Measurements from ENCODE around the gene MAPKAPK3. TPM values are rescaled to one million over a fixed set of nuclear protein-coding genes. Genes with fewer than 3 reads are reported as not detected.
A peak's percentile ranks its signal among the peaks of the same experiment; 100 is the strongest.

Gene MAPKAPK3
- total and polyA plus RNA-seq, 2 donors from 2014 or later: 68.0 to 75.8 TPM

GRCh38 chr3:50651920-50652529, 35.1 kb downstream of the MAPKAPK3 start:
- Histone ChIP-seq H3K9me3 (ENCODE audit: control insufficient read depth in 2 of 3, insufficient read depth in 1 of 3, low read length in 3 of 3) (no peaks in the 10 kb centered on the region), H3K4me1 (ENCODE audit: control insufficient read depth in 2 of 3, insufficient read depth in 2 of 3, low read depth in 1 of 3, low read length in 3 of 3) (no peaks in the 10 kb centered on the region), H3K4me3 (ENCODE audit: low read length in 3 of 3) (no peak overlapping the region), H3K27me3 (ENCODE audit: control insufficient read depth, insufficient read depth, low read length) (no peaks in the 10 kb centered on the region), H3K36me3 (ENCODE audit: control insufficient read depth in 2 of 3, insufficient read depth in 3 of 3, low read length in 3 of 3) (peaks cover 0 to 2% (median 0%) of the 10 kb centered on the region in 3 donors), H3K9ac (ENCODE audit: low read length in 3 of 3) (no peak overlapping the region), H3K27ac (ENCODE audit: low read depth in 2 of 2, low read length in 2 of 2) (no peak overlapping the region)
- TF ChIP-seq CTCF (IDR thresholded peaks at IDR 0.05; ENCODE audit: borderline replicate concordance, extremely low read depth, insufficient read depth): no peak
- intact Hi-C loops (cut with DNase I): no loop called here
- DNase-seq: peak in 1 of 5 donors; percentile 11
- no peak for FAIRE-seq

- no peak for FAIRE-seq
- no peak overlapping the region for H3K9ac ChIP-seq (ENCODE audit: low read length in 3 of 3)
- no peaks in the 10 kb centered on the region for H3K27me3 ChIP-seq (ENCODE audit: control insufficient read depth, insufficient read depth, low read length)
- no peak for DNase-seq
- H3K4me1 ChIP-seq (ENCODE audit: control insufficient read depth in 2 of 3, insufficient read depth in 2 of 3, low read depth in 1 of 3, low read length in 3 of 3): no peaks in the 10 kb centered on the region
- no peak overlapping the region for H3K27ac ChIP-seq (ENCODE audit: low read depth in 2 of 2, low read length in 2 of 2)
- peak; percentile 40 for TF ChIP-seq CTCF (IDR thresholded peaks at IDR 0.05; ENCODE audit: borderline replicate concordance, extremely low read depth, insufficient read depth)
- H3K4me3 ChIP-seq (ENCODE audit: low read length in 3 of 3): no peak overlapping the region
- peaks cover 0 to 2% (median 0%) of the 10 kb centered on the region in 3 donors for H3K36me3 ChIP-seq (ENCODE audit: control insufficient read depth in 2 of 3, insufficient read depth in 3 of 3, low read length in 3 of 3)
- H3K9me3 ChIP-seq (ENCODE audit: control insufficient read depth in 2 of 3, insufficient read depth in 1 of 3, low read length in 3 of 3): no peaks in the 10 kb centered on the region
- intact Hi-C loops (cut with DNase I): no loop called here
Observed at GRCh38 chr3:50652709-50653108, 35.8 kb downstream of the MAPKAPK3 start.

GRCh38 chr3:50653937-50654595, 37.1 kb downstream of the MAPKAPK3 start:
- no peaks in the 10 kb centered on the region for H3K4me1 ChIP-seq (ENCODE audit: control insufficient read depth in 2 of 3, insufficient read depth in 2 of 3, low read depth in 1 of 3, low read length in 3 of 3)
- H3K9me3 ChIP-seq (ENCODE audit: control insufficient read depth in 2 of 3, insufficient read depth in 1 of 3, low read length in 3 of 3): no peaks in the 10 kb centered on the region
- H3K9ac ChIP-seq (ENCODE audit: low read length in 3 of 3): no peak overlapping the region
- H3K27me3 ChIP-seq (ENCODE audit: control insufficient read depth, insufficient read depth, low read length): no peaks in the 10 kb centered on the region
- no peak overlapping the region for H3K27ac ChIP-seq (ENCODE audit: low read depth in 2 of 2, low read length in 2 of 2)
- H3K4me3 ChIP-seq (ENCODE audit: low read length in 3 of 3): no peak overlapping the region
- H3K36me3 ChIP-seq (ENCODE audit: control insufficient read depth in 2 of 3, insufficient read depth in 3 of 3, low read length in 3 of 3): no peaks in the 10 kb centered on the region
- intact Hi-C loops (cut with DNase I): no loop called here
- DNase-seq (no peak), FAIRE-seq (no peak)
- no peak for TF ChIP-seq CTCF (IDR thresholded peaks at IDR 0.05; ENCODE audit: borderline replicate concordance, extremely low read depth, insufficient read depth)

Data from kidney (tissue), 14 donors.